ENCODE results near the gene SURF4. TPM values are rescaled to one million over a fixed set of nuclear protein-coding genes. Genes with fewer than 3 reads are reported as not detected.
"Not testable (repeated sequence)": the region's sequence is repeated elsewhere in the genome, so short reads cannot be mapped to it uniquely, and the experiment has no call there.

Gene SURF4
- total RNA-seq, 1 donor from 2014 or later: 225 TPM

DNA sequence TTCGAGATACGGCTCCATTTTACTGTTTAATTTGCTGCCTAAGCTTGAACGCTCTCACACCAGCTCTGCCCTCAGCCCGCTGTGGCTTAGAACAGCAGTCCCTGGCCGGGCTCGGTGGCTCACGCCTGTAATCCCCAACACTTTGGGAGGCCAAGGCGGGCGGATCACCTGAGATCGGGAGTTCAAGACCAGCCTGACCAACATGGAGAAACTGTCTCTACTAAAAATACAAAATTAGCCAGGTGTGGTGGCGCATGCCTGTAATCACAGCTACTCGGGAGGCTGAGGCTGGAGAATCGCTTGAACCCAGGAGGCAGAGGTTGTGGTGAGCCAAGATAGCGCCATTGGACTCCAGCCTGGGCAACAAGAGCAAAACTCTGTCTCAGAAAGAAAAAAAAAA, 1.4 kb upstream of the SURF4 start:
- ATAC-seq; DNase-seq (ENCODE audit: low spot score): not testable (repeated sequence)

DNA sequence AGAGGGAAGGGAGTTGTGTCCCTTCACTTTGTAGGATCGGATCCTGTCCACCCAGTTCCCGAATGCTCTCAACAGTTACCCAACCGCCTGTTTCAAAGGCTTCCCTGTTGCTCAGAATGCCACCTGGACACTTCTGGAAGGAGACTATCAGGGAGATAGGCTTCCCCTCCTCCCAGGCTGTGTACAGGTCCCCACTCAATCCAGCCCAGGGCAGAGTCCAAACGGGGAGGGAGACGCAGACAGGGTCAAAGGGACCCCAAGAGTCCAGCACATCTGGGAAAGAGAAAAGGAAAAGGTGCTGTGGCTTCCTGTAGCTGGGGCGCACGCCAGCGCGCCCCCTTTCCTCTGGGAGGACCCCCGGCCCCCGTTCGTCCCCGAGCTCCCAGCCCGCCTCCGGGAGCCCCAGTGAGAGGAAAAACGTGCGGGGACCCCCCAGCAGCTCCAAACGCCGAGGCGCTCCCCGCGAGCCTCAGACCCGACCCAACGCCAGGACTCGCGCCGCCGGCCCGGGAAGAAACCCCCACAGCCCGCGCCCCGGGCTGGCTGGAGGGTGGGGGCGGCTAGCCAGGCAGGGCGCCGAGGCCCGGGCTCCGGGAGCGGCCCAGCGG, 640 bp downstream of the SURF4 start:
- DNase-seq (ENCODE audit: low spot score) (peak; percentile 77), ATAC-seq (peak; percentile 53)

DNA sequence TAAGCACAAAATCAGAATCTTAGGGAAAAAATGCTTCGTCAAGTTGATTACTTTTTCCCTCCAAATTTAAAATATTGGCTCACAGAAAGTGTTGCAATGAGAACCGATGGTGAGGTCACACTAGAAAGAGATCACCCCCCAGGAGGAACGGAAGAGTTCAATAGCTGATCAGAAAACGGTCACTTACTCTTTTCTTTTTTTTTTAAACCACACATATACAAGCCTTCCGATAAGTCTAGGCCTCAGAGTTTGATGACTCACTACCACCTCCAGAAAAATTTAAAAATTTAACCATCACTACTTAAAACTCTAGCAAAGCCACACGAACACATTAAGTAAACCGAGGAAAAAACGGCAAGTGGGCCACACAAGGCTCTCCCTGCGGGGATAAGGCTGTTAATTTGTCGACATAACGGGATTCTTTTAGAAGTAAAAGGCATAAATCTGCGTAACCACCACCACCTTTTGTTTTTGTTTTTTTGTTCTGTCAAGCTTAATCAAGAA, 1.2 kb downstream of the SURF4 start:
- no peak for ATAC-seq
- no peak for DNase-seq (ENCODE audit: low spot score)

DNA sequence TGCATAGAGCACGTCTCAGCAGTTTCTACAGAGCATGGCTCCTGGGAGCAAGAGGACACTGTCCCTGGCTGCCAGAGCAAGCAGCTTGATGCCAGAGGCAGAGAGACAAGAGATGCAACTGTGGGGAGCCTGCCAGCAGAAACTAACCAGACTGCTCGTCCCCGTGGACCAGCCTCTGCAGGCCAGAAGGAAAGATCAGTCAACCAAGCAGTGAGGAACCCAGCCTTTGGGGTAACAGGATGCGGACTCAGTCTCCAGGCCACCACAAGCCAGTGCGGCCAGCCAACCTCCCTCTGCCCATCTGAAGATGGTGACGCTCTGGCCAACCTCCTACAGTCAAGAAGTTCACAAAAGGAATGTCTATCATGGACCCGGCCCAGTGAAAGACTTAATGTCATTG, 3.7 kb downstream of the SURF4 start:
- DNase-seq (ENCODE audit: low spot score): peak; percentile 77
- ATAC-seq: peak; percentile 29

DNA sequence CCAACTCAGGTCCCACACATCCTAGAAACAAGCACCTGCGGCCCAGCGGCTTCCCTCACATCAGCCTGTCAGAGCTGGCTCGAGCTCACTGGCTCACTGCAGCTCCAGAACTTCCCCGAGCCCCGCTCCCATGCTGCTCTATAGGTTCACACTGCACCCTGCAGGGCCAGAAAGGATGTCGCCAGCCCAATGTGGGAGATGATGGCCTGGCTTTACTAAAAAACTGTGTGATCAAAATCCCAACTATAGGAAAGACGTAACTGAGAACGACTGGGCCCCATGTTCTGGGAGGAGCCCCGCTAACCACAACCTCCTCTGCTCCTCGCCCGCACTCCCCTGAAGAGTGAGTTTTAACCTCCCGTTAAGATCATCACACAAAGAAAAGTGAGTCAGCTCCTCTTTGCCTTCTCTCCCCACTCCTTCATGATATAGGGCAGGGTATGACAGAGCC, 4.6 kb downstream of the SURF4 start:
- DNase-seq (ENCODE audit: low spot score): no peak
- ATAC-seq: no peak

DNA sequence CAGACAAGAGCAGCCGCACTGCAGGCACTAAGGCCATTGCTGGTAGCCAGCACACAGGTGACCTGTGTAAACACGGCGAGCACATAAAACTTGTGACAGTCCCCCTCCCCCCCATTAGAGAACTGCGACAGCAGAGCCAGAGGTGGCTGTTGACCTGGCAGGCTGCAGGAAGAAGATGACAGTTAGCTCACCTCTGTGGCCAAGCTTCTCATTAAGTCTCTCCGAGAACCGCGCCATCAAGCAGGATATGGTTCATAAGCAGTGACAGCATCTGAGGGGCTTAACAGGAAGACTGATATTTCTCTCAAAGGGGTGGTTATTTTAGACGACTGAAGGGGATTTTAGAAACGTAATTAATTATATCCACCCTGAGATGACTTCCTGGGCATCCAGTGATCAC, 5.2 kb downstream of the SURF4 start:
- DNase-seq (ENCODE audit: low spot score) (peak; percentile 81), ATAC-seq (peak; percentile 73)

DNA sequence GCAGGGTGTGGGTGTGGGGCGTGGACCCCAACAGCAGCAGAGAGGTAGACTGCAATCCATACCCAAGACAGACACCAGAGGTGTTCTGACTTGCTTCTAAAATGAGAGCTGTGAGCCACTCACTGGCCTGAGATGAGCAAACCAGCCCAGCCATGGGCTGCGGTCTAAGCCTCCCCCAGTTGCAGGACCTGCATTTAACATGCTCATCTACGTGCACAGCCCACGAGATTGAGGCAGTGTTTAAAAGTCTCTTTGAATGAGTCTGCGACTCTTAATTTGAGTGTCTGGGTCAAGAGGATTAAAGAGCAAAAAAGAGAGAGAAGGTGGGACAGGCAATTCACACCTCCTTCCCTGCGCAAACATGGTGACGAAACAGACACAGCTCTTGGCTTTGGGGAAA, 5.9 kb downstream of the SURF4 start:
- no peak for ATAC-seq
- DNase-seq (ENCODE audit: low spot score): no peak

DNA sequence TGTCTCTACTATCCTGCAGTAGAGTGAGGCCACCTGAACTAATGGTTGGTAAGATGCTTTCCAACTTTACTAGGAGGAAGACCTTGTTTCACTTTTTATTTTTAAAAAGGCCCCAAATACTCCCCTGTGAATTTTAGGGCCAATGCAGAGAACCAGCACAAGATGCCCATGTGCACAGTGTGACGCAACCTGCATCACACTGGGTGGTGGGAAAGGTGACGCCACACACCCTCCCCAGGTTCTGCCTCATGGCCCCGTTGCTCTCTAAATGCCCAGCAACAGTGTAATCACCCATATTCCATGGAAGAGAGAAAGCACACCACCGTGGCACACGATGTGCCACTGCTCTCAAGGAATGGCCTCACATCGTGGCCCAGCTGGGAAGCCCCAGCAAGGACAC, 6.4 kb downstream of the SURF4 start:
- DNase-seq (ENCODE audit: low spot score) (no peak), ATAC-seq (no peak)

DNA sequence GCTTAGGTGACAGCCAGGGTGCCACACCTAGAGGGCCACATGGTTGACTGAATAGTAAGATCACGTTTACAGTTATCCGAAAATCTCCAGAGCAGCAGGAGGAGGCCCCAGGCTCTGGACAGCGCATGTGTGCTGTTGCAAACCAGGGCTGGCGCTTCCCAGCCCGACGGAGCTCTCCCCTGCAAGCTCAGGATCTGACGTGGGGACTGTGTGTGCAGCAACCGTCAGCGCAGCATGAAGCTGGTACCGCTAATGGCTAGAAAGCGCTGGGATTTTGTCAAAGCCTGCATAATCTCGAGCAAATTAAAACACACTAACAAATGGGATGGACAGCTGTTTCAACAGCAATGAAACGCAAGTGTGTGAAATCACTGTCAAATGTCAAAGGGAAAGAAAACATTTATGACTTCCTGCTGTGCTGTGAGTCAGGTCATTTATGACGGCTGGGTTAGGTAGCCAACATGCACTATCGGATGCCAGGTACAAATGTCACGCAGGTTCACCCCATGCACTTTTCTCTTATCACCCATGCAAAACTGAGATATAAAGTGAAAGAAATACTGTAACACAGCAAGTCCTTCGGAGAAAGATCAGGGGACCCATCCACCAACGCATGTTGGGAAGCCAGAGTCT, 7.5 kb downstream of the SURF4 start:
- DNase-seq (ENCODE audit: low spot score) (no peak), ATAC-seq (peak; percentile 37)

DNA sequence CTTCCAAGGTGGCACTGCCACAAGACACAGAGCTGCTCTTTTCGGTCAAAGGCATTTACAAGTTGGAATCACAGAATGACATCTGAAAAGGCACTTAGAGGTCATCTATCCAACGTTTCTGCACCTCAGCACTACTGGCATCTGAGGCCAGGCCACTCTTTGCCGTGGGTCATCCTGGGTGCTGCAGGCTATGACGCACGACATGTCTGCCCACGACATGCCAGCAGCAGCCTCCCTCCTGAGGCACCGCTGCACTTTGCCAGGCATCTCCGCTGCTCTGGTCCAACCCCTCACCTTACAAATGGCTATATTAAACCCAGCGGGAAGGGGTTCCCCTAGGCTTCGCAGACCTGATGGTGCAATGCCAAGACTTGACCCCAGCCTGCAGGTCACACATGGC, 8.1 kb downstream of the SURF4 start:
- ATAC-seq: no peak
- DNase-seq (ENCODE audit: low spot score): no peak

DNA sequence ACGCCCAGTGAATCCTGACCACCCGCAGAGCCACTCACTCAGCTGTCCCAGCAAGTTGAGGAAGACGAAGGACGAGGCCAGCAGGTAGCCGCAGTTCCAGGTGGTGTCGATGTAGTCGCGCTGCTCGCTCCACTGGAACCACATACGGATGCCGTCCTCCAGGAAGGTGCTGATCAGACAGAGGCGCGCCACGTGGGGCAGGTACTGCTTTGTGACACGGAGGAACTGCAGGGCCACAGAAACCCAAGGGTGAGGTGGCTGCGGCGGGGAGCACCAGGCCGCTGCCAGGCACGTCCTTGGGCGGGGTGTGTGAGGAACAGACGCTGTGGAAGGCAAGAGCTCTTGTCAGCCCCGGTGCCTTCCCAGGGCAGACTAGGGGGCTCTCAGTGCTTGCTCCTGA, 8.6 kb downstream of the SURF4 start:
- ATAC-seq: no peak
- DNase-seq (ENCODE audit: low spot score): no peak

DNA sequence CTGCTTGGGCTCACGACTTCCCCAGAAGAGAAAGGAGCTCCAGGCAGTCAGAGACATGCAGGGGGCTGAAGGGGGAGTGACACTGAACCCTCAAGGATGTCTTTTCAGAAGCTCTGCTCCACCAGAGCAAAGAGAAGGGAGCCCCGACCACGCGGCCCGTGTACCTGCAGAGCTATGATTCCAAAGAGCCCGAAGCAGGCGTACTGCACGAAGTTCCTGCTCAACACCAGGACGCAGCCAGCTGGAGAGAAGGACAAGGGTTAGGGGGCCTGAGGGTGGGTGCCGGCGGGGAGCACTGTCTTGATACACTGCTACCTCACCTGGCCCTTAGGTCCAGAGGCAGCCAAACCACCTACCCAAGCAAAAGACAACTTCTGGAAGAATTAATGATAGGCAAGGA, 9.4 kb downstream of the SURF4 start:
- no peak for DNase-seq (ENCODE audit: low spot score)
- ATAC-seq: no peak

DNA sequence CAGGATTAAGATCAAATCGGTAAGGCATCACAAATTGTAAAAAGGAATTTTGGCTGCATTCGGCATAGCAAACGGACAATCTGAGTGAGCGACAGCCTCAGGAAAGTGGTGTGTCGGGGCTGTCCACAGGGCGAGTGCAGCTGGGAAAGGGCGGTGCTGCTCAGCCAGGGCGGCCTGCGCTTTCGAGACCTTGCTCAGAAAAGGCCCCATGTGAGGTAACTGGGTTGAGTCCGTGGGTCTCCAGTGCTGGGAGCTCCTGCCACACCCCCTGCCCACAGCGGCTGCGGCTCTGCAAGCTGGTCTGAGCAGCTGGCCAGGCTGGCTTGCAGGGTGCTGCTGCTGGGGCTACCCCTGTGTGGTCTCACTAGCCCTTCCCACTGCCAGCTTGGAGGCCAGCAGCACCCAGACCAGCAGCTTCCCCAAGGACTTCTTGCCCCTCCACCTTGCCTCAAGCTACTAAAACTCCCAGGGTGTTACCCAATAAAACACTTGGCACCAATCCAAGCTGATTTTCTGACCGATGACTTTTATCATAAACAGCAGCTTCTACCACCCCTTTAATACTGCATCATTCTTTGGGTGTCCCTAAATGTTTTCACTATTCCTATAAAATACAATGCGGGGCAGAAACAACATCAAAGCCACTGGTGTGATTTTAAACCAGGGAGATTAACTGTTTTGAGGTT, 13.4 kb downstream of the SURF4 start:
- DNase-seq (ENCODE audit: low spot score) (no peak), ATAC-seq (no peak)

DNA sequence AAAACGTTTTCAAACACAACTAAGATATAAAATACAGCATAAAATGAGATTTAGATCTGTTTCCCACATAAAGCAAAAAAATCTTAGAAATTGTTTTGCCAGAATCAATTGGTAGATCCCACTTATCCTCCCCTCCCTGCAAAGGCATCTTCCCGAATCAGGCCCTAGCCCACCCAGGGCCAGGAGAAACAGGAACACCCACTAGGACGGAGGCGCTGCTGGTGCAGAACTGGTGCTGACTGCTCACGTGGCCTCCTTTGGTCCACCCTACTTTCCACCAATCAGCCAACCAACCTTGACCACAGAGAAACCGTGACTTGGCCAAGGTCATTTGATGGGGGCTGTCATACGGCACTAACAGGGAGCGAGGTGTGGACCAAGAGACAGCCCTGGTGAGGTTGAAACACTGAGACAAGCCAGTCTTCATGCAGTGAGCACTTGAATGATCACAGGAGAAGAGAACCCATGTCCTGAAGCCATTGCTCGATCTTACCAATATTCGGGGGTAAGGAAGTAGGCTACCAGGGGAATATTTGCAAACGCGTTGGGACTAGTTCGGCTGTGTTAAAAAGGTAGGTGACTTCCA, 14.3 kb downstream of the SURF4 start:
- no peak for ATAC-seq
- no peak for DNase-seq (ENCODE audit: low spot score)

DNA sequence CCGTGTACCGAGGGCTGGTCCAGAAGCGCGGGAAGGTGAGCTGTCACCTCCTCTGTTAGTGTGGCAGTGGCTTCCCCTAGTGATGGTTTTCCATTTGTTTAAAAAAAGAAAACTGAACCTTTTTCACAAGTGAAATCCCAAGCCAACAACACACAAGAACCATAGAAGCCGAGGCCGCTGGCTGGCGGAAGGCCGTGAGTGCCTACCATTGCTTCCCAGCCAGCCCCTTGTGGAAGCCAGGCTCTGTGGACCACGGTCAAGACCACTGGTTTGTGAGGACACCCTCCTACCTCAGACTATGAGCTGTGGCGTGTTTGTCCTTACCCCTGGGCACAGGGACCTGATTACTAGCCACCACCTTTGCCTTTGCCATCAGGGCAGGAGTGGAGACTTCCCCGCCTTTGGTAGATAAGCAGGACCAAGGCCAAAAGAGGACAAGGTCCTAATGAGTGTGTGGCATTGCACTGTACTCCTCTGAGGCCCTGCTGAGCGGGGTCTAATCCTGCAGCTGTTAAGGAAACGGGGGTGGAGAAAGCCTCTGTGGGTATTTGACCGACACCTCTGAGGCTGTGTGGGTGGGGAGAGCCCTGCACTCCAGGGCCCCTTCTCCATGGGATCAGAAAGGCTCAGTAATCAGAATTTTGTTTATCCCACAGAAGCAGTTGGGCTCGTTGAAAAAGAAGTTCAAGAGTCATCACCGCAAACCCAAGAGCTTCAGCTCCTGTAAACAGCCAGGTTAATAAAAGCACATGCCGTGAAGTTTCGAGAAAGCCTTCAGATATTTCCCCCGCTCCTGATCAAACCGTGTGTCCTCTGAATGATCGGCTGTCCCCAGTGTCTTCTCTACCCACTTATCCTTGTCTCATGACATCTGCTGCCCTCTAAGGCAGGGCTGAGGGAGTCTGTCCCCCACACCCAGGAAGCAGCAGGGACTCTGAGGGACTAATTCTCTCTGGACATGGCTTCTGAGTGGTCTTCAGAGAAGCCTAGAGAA, 15.2 kb downstream of the SURF4 start:
- DNase-seq (ENCODE audit: low spot score): no peak
- ATAC-seq: peak; percentile 25

DNA sequence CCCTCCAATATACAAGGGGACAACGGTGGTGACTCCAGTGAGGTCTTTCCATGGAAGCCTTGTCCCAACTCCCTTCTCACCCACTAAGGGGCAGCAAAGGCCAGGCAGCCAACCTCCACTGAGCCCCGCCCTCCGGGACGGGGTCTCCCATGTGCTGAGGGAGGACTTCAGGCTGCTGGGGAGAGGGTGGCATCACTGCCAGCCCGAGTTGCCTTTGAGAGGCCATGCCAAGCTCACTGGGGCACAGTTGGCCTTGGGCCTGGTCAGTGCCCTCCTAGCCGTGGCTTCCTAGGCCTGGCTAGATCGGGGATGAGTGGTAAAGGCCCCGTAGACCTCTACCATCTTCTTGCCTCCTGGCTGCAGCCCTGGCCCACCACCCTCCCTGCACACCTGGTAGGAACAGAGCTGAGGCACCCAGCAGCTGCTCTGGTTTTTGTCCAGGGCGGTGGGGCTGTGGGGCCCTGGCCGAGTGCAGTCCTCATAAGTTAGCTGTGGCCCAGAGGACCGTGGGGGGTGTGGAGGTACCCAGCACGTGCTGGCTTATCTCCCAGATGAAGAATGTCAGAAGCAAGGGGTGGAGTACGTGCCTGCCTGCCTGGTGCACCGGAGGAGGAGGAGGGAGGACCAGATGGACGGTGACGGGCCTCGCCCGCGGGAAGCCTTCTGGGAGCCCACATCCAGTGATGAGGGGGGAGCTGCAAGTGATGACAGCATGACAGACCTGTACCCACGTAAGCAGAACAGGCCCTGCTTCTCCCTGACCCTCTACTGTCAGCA, 16.3 kb downstream of the SURF4 start:
- ATAC-seq: peak; percentile 21
- no peak for DNase-seq (ENCODE audit: low spot score)

DNA sequence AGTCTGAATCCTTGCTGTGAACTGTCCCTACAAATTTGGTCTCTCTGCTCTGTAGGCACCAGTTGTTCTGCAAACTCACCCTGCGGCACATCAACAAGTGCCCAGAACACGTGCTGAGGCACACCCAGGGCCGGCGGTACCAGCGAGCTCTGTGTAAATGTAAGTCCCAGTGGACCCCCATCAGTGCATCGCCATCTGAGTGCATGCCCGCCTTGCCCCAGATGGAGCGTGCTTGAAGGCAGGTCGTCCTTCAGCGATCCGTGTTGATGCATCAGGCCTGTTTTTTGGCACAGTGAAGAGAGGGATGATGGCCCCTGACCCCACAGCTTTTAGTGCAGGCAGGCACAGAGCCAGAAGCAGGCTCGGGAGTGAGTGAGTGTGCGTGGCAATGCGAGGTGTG, 18.2 kb downstream of the SURF4 start:
- no peak for DNase-seq (ENCODE audit: low spot score)
- no peak for ATAC-seq

DNA sequence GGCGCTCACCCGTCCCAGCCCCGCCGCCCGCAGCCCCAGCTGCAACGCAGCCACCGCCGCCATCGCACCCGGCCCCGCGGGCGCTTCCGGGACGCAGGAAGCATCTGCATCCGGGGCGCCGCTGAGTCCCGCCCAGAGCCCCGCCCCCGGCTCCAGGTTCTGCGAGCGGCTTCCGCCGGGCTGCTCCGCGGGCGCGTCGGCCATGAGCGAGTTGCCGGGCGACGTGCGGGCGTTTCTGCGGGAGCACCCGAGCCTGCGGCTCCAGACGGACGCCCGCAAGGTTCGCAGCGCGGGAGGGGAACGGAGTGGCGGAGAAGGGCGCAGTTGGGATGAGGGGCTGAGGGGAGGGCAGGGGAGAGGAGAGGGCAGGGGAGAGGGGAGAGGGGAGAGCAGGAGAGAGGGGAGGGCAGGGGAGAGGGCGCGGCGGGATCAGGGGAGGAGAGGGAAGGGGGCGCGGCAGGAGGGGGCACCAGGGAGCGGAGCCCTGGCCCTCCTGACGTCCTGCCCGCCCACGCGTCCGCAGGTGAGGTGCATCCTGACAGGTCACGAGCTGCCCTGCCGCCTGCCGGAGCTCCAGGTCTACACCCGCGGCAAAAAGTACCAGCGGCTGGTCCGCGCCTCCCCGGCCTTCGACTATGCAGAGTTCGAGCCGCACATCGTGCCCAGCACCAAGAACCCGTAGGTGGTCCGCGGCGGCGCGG, 19.3 kb downstream of the SURF4 start, which contains the start of the genes SURF1 and SURF2:
Gene SURF1 (minus strand): TSS at position 97 of the 701 bp plus-strand sequence. CDS start 34 bp downstream, at position 63.
Gene SURF2 (plus strand): TSS at position 160 of the 701 bp plus-strand sequence. CDS start 43 bp downstream, at position 203.
- peak; percentile 87 for ATAC-seq
- DNase-seq (ENCODE audit: low spot score): peak; percentile 90

DNA sequence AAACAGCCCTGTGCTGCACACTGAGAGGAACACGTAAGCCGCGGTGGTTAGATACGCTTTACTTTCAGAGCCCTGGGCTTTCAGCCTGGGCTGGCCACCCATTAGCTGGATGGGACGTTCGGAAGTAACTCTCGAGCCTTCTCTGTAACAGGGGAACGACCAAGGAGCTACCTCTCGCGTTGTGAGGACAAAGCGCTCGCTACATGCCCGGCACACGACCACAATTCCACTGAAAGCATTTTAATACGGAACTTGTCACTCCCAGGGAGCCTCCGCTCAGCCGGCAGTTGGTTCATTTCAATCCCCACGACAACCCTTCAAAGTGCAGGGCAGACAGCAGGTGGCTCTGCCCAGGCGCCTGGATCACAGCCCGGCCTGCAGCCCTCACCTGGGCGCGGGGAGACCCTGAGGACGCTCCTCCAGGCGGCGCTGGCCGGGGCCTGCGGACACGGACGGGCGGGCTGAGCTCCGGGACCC, 19.9 kb downstream of the SURF4 start:
- peak; percentile 14 for ATAC-seq

More for the DNA sequence above, 19.9 kb downstream of the SURF4 start:
- no peak for DNase-seq (ENCODE audit: low spot score)

Measured in left lobe of liver (tissue), 2 donors.